Transverse colon (tissue), 4 donors: Measurements from ENCODE around the gene BBS12. TPM values are rescaled to one million over a fixed set of nuclear protein-coding genes. Genes with fewer than 3 reads are reported as not detected.

Source experiments
- DNase-seq: peaks from one replicate; pipeline ENCODE4 v3.0.0-alpha.2; 2019
- H3K27ac ChIP-seq, 4 donors: fragments of 200-600 bp; sonication (generic); 2 replicates each; pipeline ENCODE4 v1.5.1; 2016 to 2018; ENCODE audit warnings: inconsistent platforms in 4 of 4
- H3K27me3 ChIP-seq: fragments of 200-600 bp; sonication (generic); 2 replicates; pipeline ENCODE4 v1.5.1; 2017; ENCODE audit warnings: inconsistent platforms
- H3K36me3 ChIP-seq, 4 donors: fragments of 200-600 bp; sonication (generic); 2 replicates each; pipeline ENCODE4 v1.5.1; 2017 to 2019; ENCODE audit warnings: inconsistent platforms in 4 of 4
- H3K4me1 ChIP-seq, 4 donors: fragments of 200-600 bp; sonication (generic); 2 replicates each; pipeline ENCODE4 v1.5.1; 2017 to 2020; ENCODE audit warnings: inconsistent platforms in 4 of 4
- H3K4me3 ChIP-seq, 4 donors: fragments of 200-600 bp; sonication (generic); 1 replicate in 1 of 4; 2 replicates in 3 of 4; pipeline versions ENCODE4 v1.5.1 to v1.6.1; 2017 to 2019; ENCODE audit warnings: inconsistent platforms in 4 of 4
- H3K9me3 ChIP-seq, 2 donors: fragments of 200-600 bp; sonication (generic); 2 replicates each; pipeline ENCODE4 v1.5.1; 2017 to 2019; ENCODE audit warnings: inconsistent platforms in 2 of 2
- EP300 ChIP-seq: sonication (generic); formaldehyde crosslinking; IDR thresholded peaks from one replicate; pipeline ENCODE4 v1.6.1; 2017; ENCODE audit warnings: antibody characterized with exemption, low read depth
- POLR2A ChIP-seq: fragments of 450-650 bp; IDR thresholded peaks from one replicate; pipeline ENCODE4 v1.6.1; 2016; ENCODE audit warnings: antibody characterized with exemption, mild to moderate bottlenecking, moderate library complexity
- POLR2AphosphoS5 ChIP-seq, 3 donors: sonication (generic); formaldehyde crosslinking; IDR thresholded peaks; one replicate each; pipeline ENCODE4 v1.6.1; 2016; ENCODE audit warnings: antibody characterized with exemption in 3 of 3
- WGBS, 2 donors: methylation state at CpG; one replicate each; pipeline ENCODE4 v1.1.5; 2018; ENCODE audit warnings: low coverage in 1 of 2; 5-methylcytosine and 5-hydroxymethylcytosine counted together
- in situ Hi-C, 4 donors: fragments of 200-750 bp; cut with MboI; loops; one replicate each; pipeline versions ENCODE4 v1.15.0 to v1.15.1; 2017; ENCODE audit warnings: low sequenced_read_pairs in 3 of 4, low pct_ligation_motif_present in 1 of 4, low pct_unique_long_range_greater_than_20kb in 1 of 4
- intact Hi-C: fragments of 100-400 bp; cut with DNase I; formaldehyde crosslinking; loops from one replicate; pipeline ENCODE4 v1.15.1; 2023; ENCODE audit warnings: low total_unique reads
- total RNA-seq, 4 donors: library from RNA; depleted of rRNA; stranded (reverse); fragments of >200 nt; gene quantifications; one replicate each; pipeline ENCODE4 v1.1.0, GENCODE V29; 2016
- TF ChIP-seq, protein P1 (sequence below), 5 experiments: fragments of 200-600 bp in 3 of 5; fragments of 450-650 bp in 2 of 5; sonication (generic) in 3 of 5; IDR thresholded peaks; 1 replicate in 2 of 5; 2 replicates in 3 of 5; pipeline ENCODE4 v1.5.1; 2016 to 2017; ENCODE audit warnings: antibody characterized with exemption in 5 of 5, inconsistent platforms in 3 of 5, mild to moderate bottlenecking in 2 of 5, moderate library complexity in 1 of 5

BBS12 gene
- total RNA-seq, 4 donors from 2014 or later = 0.60 to 6.0 (median 3.3) TPM

DNA sequence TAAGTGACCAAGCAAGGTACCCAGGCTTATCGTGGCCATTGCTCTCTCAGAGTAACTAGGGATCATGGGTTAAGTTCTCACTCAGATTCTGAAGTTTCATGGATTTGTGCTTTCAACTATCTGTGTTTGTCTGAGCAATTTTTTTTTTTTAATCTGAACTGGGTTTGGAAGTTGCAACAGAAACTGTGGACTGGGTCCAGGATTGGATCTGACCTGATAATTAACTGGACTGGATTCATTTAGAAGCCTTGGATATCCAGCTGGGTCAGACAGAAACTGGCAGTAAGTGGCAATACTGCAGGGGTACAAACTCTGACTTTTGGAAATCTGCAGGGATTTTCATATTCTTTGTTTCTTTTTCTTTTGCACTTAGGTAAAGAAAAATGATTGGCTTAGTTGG is 55.4 kb downstream of the BBS12 start:
- intact Hi-C loops = no loop called here
- no peak for DNase-seq
- H3K4me1 ChIP-seq = peaks cover 6 to 18% (median 10%) of the 10 kb centered on the region in 4 donors
- H3K4me3 ChIP-seq = no peak overlapping the region
- in situ Hi-C loops = no loop called here
- no peaks in the 10 kb centered on the region for H3K9me3 ChIP-seq
- no peak overlapping the region for H3K27ac ChIP-seq
- TF ChIP-seq, protein P1, sequence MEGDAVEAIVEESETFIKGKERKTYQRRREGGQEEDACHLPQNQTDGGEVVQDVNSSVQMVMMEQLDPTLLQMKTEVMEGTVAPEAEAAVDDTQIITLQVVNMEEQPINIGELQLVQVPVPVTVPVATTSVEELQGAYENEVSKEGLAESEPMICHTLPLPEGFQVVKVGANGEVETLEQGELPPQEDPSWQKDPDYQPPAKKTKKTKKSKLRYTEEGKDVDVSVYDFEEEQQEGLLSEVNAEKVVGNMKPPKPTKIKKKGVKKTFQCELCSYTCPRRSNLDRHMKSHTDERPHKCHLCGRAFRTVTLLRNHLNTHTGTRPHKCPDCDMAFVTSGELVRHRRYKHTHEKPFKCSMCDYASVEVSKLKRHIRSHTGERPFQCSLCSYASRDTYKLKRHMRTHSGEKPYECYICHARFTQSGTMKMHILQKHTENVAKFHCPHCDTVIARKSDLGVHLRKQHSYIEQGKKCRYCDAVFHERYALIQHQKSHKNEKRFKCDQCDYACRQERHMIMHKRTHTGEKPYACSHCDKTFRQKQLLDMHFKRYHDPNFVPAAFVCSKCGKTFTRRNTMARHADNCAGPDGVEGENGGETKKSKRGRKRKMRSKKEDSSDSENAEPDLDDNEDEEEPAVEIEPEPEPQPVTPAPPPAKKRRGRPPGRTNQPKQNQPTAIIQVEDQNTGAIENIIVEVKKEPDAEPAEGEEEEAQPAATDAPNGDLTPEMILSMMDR (IDR thresholded peaks at IDR 0.05) = no peak
- TF ChIP-seq EP300 = no peak
- no peak for TF ChIP-seq POLR2AphosphoS5 (IDR thresholded peaks at IDR 0.05)
- TF ChIP-seq POLR2A = no peak
- H3K27me3 ChIP-seq = no peaks in the 10 kb centered on the region
- 71 to 81% methylated on average over 1 of the region's 1 CpG for WGBS, 2 donors
- H3K36me3 ChIP-seq = no peaks in the 10 kb centered on the region

DNA sequence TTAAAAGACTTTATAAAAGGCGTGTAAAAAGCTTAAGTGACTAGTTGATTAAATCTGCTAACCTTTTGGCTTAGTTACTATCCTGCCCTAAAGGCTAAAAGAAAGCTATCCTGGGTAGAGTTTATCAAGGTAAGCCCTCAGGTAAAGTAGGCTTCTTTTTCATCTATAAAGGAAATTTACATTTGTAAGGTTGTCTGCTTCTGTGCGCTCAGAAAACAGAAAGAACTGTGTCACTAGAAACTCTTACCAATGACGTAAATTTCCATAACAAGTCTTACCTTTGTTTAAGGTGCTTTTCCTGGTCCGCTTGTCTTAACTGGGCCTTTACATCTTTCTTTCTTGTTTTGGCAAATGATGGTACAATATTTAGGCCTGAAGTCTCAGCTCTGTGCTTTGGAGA is 56.4 kb downstream of the BBS12 start:
- DNase-seq = no peak
- Histone ChIP-seq H3K27me3 (no peaks in the 10 kb centered on the region), H3K4me3 (no peak overlapping the region), H3K9me3 (no peaks in the 10 kb centered on the region), H3K36me3 (no peaks in the 10 kb centered on the region), H3K4me1 (peaks cover 0 to 8% (median 3%) of the 10 kb centered on the region in 4 donors), H3K27ac (no peak overlapping the region)
- in situ Hi-C loops = no loop called here
- intact Hi-C loops = no loop called here
- TF ChIP-seq EP300 = no peak
- TF ChIP-seq, protein P1 (IDR thresholded peaks at IDR 0.05) = no peak
- TF ChIP-seq POLR2A = no peak
- TF ChIP-seq POLR2AphosphoS5 (IDR thresholded peaks at IDR 0.05) = no peak
- 93 to 96% methylated on average over 3 to 4 of the region's 4 CpGs for WGBS, 2 donors

DNA sequence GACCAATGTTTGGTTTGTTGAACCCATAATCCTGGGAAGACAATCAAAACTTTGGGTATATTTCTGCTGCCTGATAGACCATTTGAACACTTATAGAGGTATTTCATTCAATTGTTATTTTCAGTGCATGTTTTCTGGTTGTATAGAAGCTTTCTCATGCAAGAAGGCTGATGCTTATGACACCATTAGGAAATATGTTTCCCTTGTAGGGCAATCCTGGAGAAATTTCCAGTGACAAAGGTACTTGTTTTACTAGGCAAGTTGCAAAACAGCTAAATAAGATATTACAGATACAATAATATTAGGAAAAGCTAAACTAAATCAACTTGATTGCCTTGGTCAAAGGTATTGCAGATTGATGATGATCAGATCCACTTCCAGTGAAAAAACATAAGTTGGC is 61.3 kb downstream of the BBS12 start:
- DNase-seq = no peak
- H3K4me3 ChIP-seq = no peak overlapping the region
- no peak overlapping the region for H3K27ac ChIP-seq
- in situ Hi-C loops = no loop called here
- H3K27me3 ChIP-seq = no peaks in the 10 kb centered on the region
- H3K9me3 ChIP-seq = no peaks in the 10 kb centered on the region
- intact Hi-C loops = no loop called here
- TF ChIP-seq EP300 (no peak), POLR2AphosphoS5 (IDR thresholded peaks at IDR 0.05) (no peak), POLR2A (no peak)
- TF ChIP-seq, protein P1 (IDR thresholded peaks at IDR 0.05) = no peak
- no peaks in the 10 kb centered on the region for H3K36me3 ChIP-seq
- H3K4me1 ChIP-seq = peaks cover 0 to 12% (median 9%) of the 10 kb centered on the region in 4 donors

Other genes starting within 250 kb of the BBS12 start
- gene IL21, start 111.6 kb upstream of the BBS12 start, total RNA-seq = under 1 TPM in 1 of 4 donors, not detected in 3; 0.16 TPM
- gene FGF2, start 94.1 kb downstream of the BBS12 start, total RNA-seq = 1 to 10 TPM; 1.9 to 8.6 (median 5.8) TPM
- gene NUDT6, start 189.9 kb downstream of the BBS12 start, total RNA-seq = 10 to 100 TPM in 2 of 4 donors, 1 to 10 TPM in 2; 2.2 to 13.5 (median 7.3) TPM